ENCODE measurements around the gene COL18A1.

COL18A1 gene

GRCh38 chr21:45490049-45490731, 85.2 kb downstream of the COL18A1 start:
- Histone ChIP-seq H3K27me3 (replicated peaks; ENCODE audit: control insufficient read depth, insufficient read depth, low read length, poor library complexity, severe bottlenecking) (no peaks in the 10 kb centered on the region), H3K4me1 (ENCODE audit: control insufficient read depth, insufficient read depth, low read length, poor library complexity, severe bottlenecking) (no peaks in the 10 kb centered on the region), H3K27ac (ENCODE audit: insufficient read depth, low read length, poor library complexity, severe bottlenecking) (no peak overlapping the region), H3K4me3 (ENCODE audit: insufficient read depth, low read depth, low read length, poor library complexity, severe bottlenecking) (no peak overlapping the region), H3K9me3 (ENCODE audit: control insufficient read depth, low read length) (no peaks in the 10 kb centered on the region), H3K36me3 (ENCODE audit: control insufficient read depth, insufficient read depth, low read length) (no peaks in the 10 kb centered on the region)
- DNase-seq = no peak

- Histone ChIP-seq H3K27ac (ENCODE audit: insufficient read depth, low read length, poor library complexity, severe bottlenecking) (no peak overlapping the region), H3K9me3 (ENCODE audit: control insufficient read depth, low read length) (no peaks in the 10 kb centered on the region), H3K36me3 (ENCODE audit: control insufficient read depth, insufficient read depth, low read length) (no peaks in the 10 kb centered on the region), H3K4me1 (ENCODE audit: control insufficient read depth, insufficient read depth, low read length, poor library complexity, severe bottlenecking) (no peaks in the 10 kb centered on the region), H3K27me3 (replicated peaks; ENCODE audit: control insufficient read depth, insufficient read depth, low read length, poor library complexity, severe bottlenecking) (no peaks in the 10 kb centered on the region), H3K4me3 (ENCODE audit: insufficient read depth, low read depth, low read length, poor library complexity, severe bottlenecking) (no peak overlapping the region)
- DNase-seq = no peak
Measured at GRCh38 chr21:45491056-45491455, 86.1 kb downstream of the COL18A1 start.

- DNase-seq = no peak
- Histone ChIP-seq H3K9me3 (ENCODE audit: control insufficient read depth, low read length) (no peaks in the 10 kb centered on the region), H3K36me3 (ENCODE audit: control insufficient read depth, insufficient read depth, low read length) (no peaks in the 10 kb centered on the region), H3K4me1 (ENCODE audit: control insufficient read depth, insufficient read depth, low read length, poor library complexity, severe bottlenecking) (no peaks in the 10 kb centered on the region), H3K27me3 (replicated peaks; ENCODE audit: control insufficient read depth, insufficient read depth, low read length, poor library complexity, severe bottlenecking) (no peaks in the 10 kb centered on the region), H3K27ac (ENCODE audit: insufficient read depth, low read length, poor library complexity, severe bottlenecking) (no peak overlapping the region), H3K4me3 (ENCODE audit: insufficient read depth, low read depth, low read length, poor library complexity, severe bottlenecking) (no peak overlapping the region)
Measured at GRCh38 chr21:45491623-45492022, 86.7 kb downstream of the COL18A1 start.

- Histone ChIP-seq H3K27ac (ENCODE audit: insufficient read depth, low read length, poor library complexity, severe bottlenecking) (no peak overlapping the region), H3K4me1 (ENCODE audit: control insufficient read depth, insufficient read depth, low read length, poor library complexity, severe bottlenecking) (no peaks in the 10 kb centered on the region), H3K4me3 (ENCODE audit: insufficient read depth, low read depth, low read length, poor library complexity, severe bottlenecking) (no peak overlapping the region), H3K27me3 (replicated peaks; ENCODE audit: control insufficient read depth, insufficient read depth, low read length, poor library complexity, severe bottlenecking) (no peaks in the 10 kb centered on the region), H3K36me3 (ENCODE audit: control insufficient read depth, insufficient read depth, low read length) (no peaks in the 10 kb centered on the region), H3K9me3 (ENCODE audit: control insufficient read depth, low read length) (no peaks in the 10 kb centered on the region)
- no peak for DNase-seq
Measured at GRCh38 chr21:45492765-45493164, 87.8 kb downstream of the COL18A1 start.

GRCh38 chr21:45493401-45494001, 88.5 kb downstream of the COL18A1 start:
- Histone ChIP-seq H3K9me3 (ENCODE audit: control insufficient read depth, low read length) (no peaks in the 10 kb centered on the region), H3K27ac (ENCODE audit: insufficient read depth, low read length, poor library complexity, severe bottlenecking) (no peak overlapping the region), H3K4me1 (ENCODE audit: control insufficient read depth, insufficient read depth, low read length, poor library complexity, severe bottlenecking) (no peaks in the 10 kb centered on the region), H3K27me3 (replicated peaks; ENCODE audit: control insufficient read depth, insufficient read depth, low read length, poor library complexity, severe bottlenecking) (no peaks in the 10 kb centered on the region), H3K4me3 (ENCODE audit: insufficient read depth, low read depth, low read length, poor library complexity, severe bottlenecking) (no peak overlapping the region), H3K36me3 (ENCODE audit: control insufficient read depth, insufficient read depth, low read length) (no peaks in the 10 kb centered on the region)
- DNase-seq = no peak

GRCh38 chr21:45494135-45494850, 89.3 kb downstream of the COL18A1 start:
- DNase-seq = no peak
- Histone ChIP-seq H3K27ac (ENCODE audit: insufficient read depth, low read length, poor library complexity, severe bottlenecking) (no peak overlapping the region), H3K4me1 (ENCODE audit: control insufficient read depth, insufficient read depth, low read length, poor library complexity, severe bottlenecking) (no peaks in the 10 kb centered on the region), H3K4me3 (ENCODE audit: insufficient read depth, low read depth, low read length, poor library complexity, severe bottlenecking) (no peak overlapping the region), H3K36me3 (ENCODE audit: control insufficient read depth, insufficient read depth, low read length) (no peaks in the 10 kb centered on the region), H3K27me3 (replicated peaks; ENCODE audit: control insufficient read depth, insufficient read depth, low read length, poor library complexity, severe bottlenecking) (no peaks in the 10 kb centered on the region), H3K9me3 (ENCODE audit: control insufficient read depth, low read length) (no peaks in the 10 kb centered on the region)

- no peaks in the 10 kb centered on the region for H3K36me3 ChIP-seq (ENCODE audit: control insufficient read depth, insufficient read depth, low read length)
- H3K4me1 ChIP-seq (ENCODE audit: control insufficient read depth, insufficient read depth, low read length, poor library complexity, severe bottlenecking) = no peaks in the 10 kb centered on the region
- no peak overlapping the region for H3K4me3 ChIP-seq (ENCODE audit: insufficient read depth, low read depth, low read length, poor library complexity, severe bottlenecking)
- H3K27me3 ChIP-seq (replicated peaks; ENCODE audit: control insufficient read depth, insufficient read depth, low read length, poor library complexity, severe bottlenecking) = no peaks in the 10 kb centered on the region
- no peak overlapping the region for H3K27ac ChIP-seq (ENCODE audit: insufficient read depth, low read length, poor library complexity, severe bottlenecking)
- no peak for DNase-seq
- H3K9me3 ChIP-seq (ENCODE audit: control insufficient read depth, low read length) = no peaks in the 10 kb centered on the region
Measured at GRCh38 chr21:45494851-45495680, 90.1 kb downstream of the COL18A1 start.

- H3K4me3 ChIP-seq (ENCODE audit: insufficient read depth, low read depth, low read length, poor library complexity, severe bottlenecking) = no peak overlapping the region
Measured at GRCh38 chr21:45496151-45496967, 91.4 kb downstream of the COL18A1 start.

More at GRCh38 chr21:45496151-45496967, 91.4 kb downstream of the COL18A1 start:
- DNase-seq = no peak
- Histone ChIP-seq H3K27me3 (replicated peaks; ENCODE audit: control insufficient read depth, insufficient read depth, low read length, poor library complexity, severe bottlenecking) (no peaks in the 10 kb centered on the region), H3K36me3 (ENCODE audit: control insufficient read depth, insufficient read depth, low read length) (no peaks in the 10 kb centered on the region), H3K27ac (ENCODE audit: insufficient read depth, low read length, poor library complexity, severe bottlenecking) (no peak overlapping the region), H3K9me3 (ENCODE audit: control insufficient read depth, low read length) (no peaks in the 10 kb centered on the region), H3K4me1 (ENCODE audit: control insufficient read depth, insufficient read depth, low read length, poor library complexity, severe bottlenecking) (no peaks in the 10 kb centered on the region)

Measured in effector memory CD4-positive, alpha-beta T cell (primary cell).